Measurements from ENCODE around the gene ITIH1. TPM values are rescaled to one million over a fixed set of nuclear protein-coding genes. Genes with fewer than 3 reads are reported as not detected.

Gene ITIH1
- total and polyA plus RNA-seq, 2 experiments from 2014 or later: not detected

GRCh38 chr3:52792413-52792812, 15.0 kb downstream of the ITIH1 start:
- H3K36me3 Mint-ChIP-seq (ENCODE audit: low read depth): no peaks in the 10 kb centered on the region; the same call in 2 of the 3 replicates
- H3K4me2 ChIP-seq: no peak overlapping the region
- H3K4me1 Mint-ChIP-seq: no peaks in the 10 kb centered on the region; the same call in 2 of the 3 replicates
- no peaks in the 10 kb centered on the region for H3K79me2 ChIP-seq (replicated peaks; ENCODE audit: insufficient read depth)
- peak overlapping the region; percentile 78; the same call in 1 of the 2 replicates for H2AFZ ChIP-seq
- TF ChIP-seq EZH2 (IDR thresholded peaks at IDR 0.05; ENCODE audit: low read depth, unreplicated experiment) (no peak), STAT1 (IDR thresholded peaks at IDR 0.05; ENCODE audit: unreplicated experiment) (no peak), JUNB (IDR thresholded peaks at IDR 0.05; ENCODE audit: unreplicated experiment) (no peak), EZH2phosphoT487 (IDR thresholded peaks at IDR 0.05; ENCODE audit: unreplicated experiment) (no peak), REST (IDR thresholded peaks at IDR 0.05; ENCODE audit: unreplicated experiment) (no peak), CREB1 (CRISPR knock-in tag; IDR thresholded peaks at IDR 0.05; ENCODE audit: low read depth) (no peak), NANOG (IDR thresholded peaks at IDR 0.05; ENCODE audit: borderline replicate concordance) (no peak)
- TF ChIP-seq, protein P1, sequence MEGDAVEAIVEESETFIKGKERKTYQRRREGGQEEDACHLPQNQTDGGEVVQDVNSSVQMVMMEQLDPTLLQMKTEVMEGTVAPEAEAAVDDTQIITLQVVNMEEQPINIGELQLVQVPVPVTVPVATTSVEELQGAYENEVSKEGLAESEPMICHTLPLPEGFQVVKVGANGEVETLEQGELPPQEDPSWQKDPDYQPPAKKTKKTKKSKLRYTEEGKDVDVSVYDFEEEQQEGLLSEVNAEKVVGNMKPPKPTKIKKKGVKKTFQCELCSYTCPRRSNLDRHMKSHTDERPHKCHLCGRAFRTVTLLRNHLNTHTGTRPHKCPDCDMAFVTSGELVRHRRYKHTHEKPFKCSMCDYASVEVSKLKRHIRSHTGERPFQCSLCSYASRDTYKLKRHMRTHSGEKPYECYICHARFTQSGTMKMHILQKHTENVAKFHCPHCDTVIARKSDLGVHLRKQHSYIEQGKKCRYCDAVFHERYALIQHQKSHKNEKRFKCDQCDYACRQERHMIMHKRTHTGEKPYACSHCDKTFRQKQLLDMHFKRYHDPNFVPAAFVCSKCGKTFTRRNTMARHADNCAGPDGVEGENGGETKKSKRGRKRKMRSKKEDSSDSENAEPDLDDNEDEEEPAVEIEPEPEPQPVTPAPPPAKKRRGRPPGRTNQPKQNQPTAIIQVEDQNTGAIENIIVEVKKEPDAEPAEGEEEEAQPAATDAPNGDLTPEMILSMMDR (conservative IDR thresholded peaks at IDR 0.05; ENCODE audit: low read depth in 2 of 2): peak; percentile 56 to 65
- H3K4me3 Mint-ChIP-seq: no peak overlapping the region
- no peaks in the 10 kb centered on the region for H3F3A ChIP-seq (replicated peaks; ENCODE audit: low read depth)
- no peaks in the 10 kb centered on the region for H3K9me2 ChIP-seq (ENCODE audit: insufficient read depth)
- DNase-seq (ENCODE audit: low spot score): peak; percentile 71
- H3K36me3 ChIP-seq (ENCODE audit: insufficient read depth): no peaks in the 10 kb centered on the region
- H3K27me3 ChIP-seq (ENCODE audit: insufficient read depth): no peaks in the 10 kb centered on the region
- H3K27ac ChIP-seq (ENCODE audit: low read depth): no peak overlapping the region
- H3K4me3 ChIP-seq: no peak overlapping the region
- no peak overlapping the region for H3K27ac Mint-ChIP-seq
- ATAC-seq: peak; percentile 91
- no peaks in the 10 kb centered on the region for H4K20me1 ChIP-seq (replicated peaks; ENCODE audit: insufficient read depth)
- H3K4me1 ChIP-seq (ENCODE audit: insufficient read depth): no peaks in the 10 kb centered on the region
- no peaks in the 10 kb centered on the region for H3K9me3 Mint-ChIP-seq
- H3K27me3 Mint-ChIP-seq (ENCODE audit: insufficient read depth, low read depth, poor library complexity): peaks cover 21% of the 10 kb centered on the region

GRCh38 chr3:52792961-52793695, 15.7 kb downstream of the ITIH1 start:
- H4K20me1 ChIP-seq (replicated peaks; ENCODE audit: insufficient read depth): no peaks in the 10 kb centered on the region
- H3F3A ChIP-seq (replicated peaks; ENCODE audit: low read depth): no peaks in the 10 kb centered on the region
- H3K27ac Mint-ChIP-seq: no peak overlapping the region
- H3K27ac ChIP-seq (ENCODE audit: low read depth): no peak overlapping the region
- no peak overlapping the region for H3K4me2 ChIP-seq
- peaks cover 17% of the 10 kb centered on the region for H3K27me3 Mint-ChIP-seq (ENCODE audit: insufficient read depth, low read depth, poor library complexity)
- H3K27me3 ChIP-seq (ENCODE audit: insufficient read depth): no peaks in the 10 kb centered on the region
- DNase-seq (ENCODE audit: low spot score) (no peak), ATAC-seq (no peak)
- no peaks in the 10 kb centered on the region for H3K9me2 ChIP-seq (ENCODE audit: insufficient read depth)
- no peaks in the 10 kb centered on the region for H3K9me3 Mint-ChIP-seq
- H3K4me1 Mint-ChIP-seq: no peaks in the 10 kb centered on the region; the same call in 2 of the 3 replicates
- H3K36me3 Mint-ChIP-seq (ENCODE audit: low read depth): no peaks in the 10 kb centered on the region; the same call in 2 of the 3 replicates
- H3K4me1 ChIP-seq (ENCODE audit: insufficient read depth): no peaks in the 10 kb centered on the region
- peak overlapping the region; percentile 59; the same call in 1 of the 2 replicates for H2AFZ ChIP-seq
- no peaks in the 10 kb centered on the region for H3K36me3 ChIP-seq (ENCODE audit: insufficient read depth)
- no peak overlapping the region for H3K4me3 ChIP-seq
- no peak overlapping the region for H3K4me3 Mint-ChIP-seq
- TF ChIP-seq JUNB (IDR thresholded peaks at IDR 0.05; ENCODE audit: unreplicated experiment): no peak
- TF ChIP-seq STAT1 (IDR thresholded peaks at IDR 0.05; ENCODE audit: unreplicated experiment): no peak
- TF ChIP-seq EZH2phosphoT487 (IDR thresholded peaks at IDR 0.05; ENCODE audit: unreplicated experiment): no peak
- TF ChIP-seq ZNF114 (CRISPR knock-in tag; IDR thresholded peaks at IDR 0.05): no peak
- TF ChIP-seq, protein P1 (conservative IDR thresholded peaks at IDR 0.05; ENCODE audit: low read depth in 2 of 2): no peak
- no peak for TF ChIP-seq CREB1 (CRISPR knock-in tag; IDR thresholded peaks at IDR 0.05; ENCODE audit: low read depth)
- H3K79me2 ChIP-seq (replicated peaks; ENCODE audit: insufficient read depth): no peaks in the 10 kb centered on the region
